Heart right ventricle (tissue), 16 donors: ENCODE data around the gene PRIM2. TPM values are rescaled to one million over a fixed set of nuclear protein-coding genes. Genes with fewer than 3 reads are reported as not detected.
A peak's percentile ranks its signal among the peaks of the same experiment; 100 is the strongest.
"Not testable (repeated sequence)": the region's sequence is repeated elsewhere in the genome, so short reads cannot be mapped to it uniquely, and the experiment has no call there.

Experiments
- ATAC-seq, 8 donors: fragments of 200-7000 bp; cut with Tn5 transposase; one replicate each; pipeline ENCODE4 v1.9.1; 2020; ENCODE audit warnings: mild to moderate bottlenecking in 8 of 8, moderate library complexity in 8 of 8, moderate number of reproducible peaks in 1 of 8
- DNase-seq, 2 donors: peaks; one replicate each; pipeline ENCODE4 v3.0.0-alpha.2; 2020
- H3K27ac ChIP-seq, 10 donors: fragments of 200-600 bp; sonication (generic) in 2 of 10; one replicate each; pipeline versions ENCODE4 v1.5.0 to v1.8.0; 2020 to 2022; ENCODE audit warnings: mild to moderate bottlenecking in 3 of 10
- H3K27me3 ChIP-seq, 7 donors: fragments of 200-600 bp; one replicate each; pipeline ENCODE4 v1.8.0; 2021 to 2022; ENCODE audit warnings: mild to moderate bottlenecking in 2 of 7
- H3K36me3 ChIP-seq, 9 donors: fragments of 200-600 bp; sonication (generic) in 1 of 9; one replicate each; pipeline versions ENCODE4 v1.5.0 to v1.8.0; 2020 to 2022; ENCODE audit warnings: mild to moderate bottlenecking in 2 of 9
- H3K4me1 ChIP-seq, 9 donors: fragments of 200-600 bp; sonication (generic) in 1 of 9; one replicate each; pipeline versions ENCODE4 v1.5.0 to v1.8.0; 2020 to 2022; ENCODE audit warnings: mild to moderate bottlenecking in 4 of 9
- H3K4me3 ChIP-seq, 10 donors: fragments of 200-600 bp; sonication (generic) in 2 of 10; one replicate each; pipeline versions ENCODE4 v1.5.0 to v1.8.0; 2020 to 2022; ENCODE audit warnings: mild to moderate bottlenecking in 7 of 10, moderate library complexity in 2 of 10
- H3K9me3 ChIP-seq, 11 donors: fragments of 200-600 bp in 10 of 11; sonication (generic) in 2 of 11; one replicate each; pipeline versions ENCODE4 v1.5.0 to v1.8.0; 2013 to 2022; ENCODE audit warnings: mild to moderate bottlenecking in 2 of 11, control low read depth in 1 of 11, moderate library complexity in 1 of 11
- WGBS, 2 donors: extraction: QIAGEN DNeasy Blood & Tissue Kit; methylation state at CpG; one replicate each; pipeline ENCODE4 v1.1.7; 2013; ENCODE audit warnings: inconsistent platforms in 1 of 2; 5-methylcytosine and 5-hydroxymethylcytosine counted together
- intact Hi-C, 10 donors: fragments of 100-400 bp; cut with DNase I; formaldehyde crosslinking; loops; one replicate each; pipeline versions ENCODE4 v1.11.1 to v1.14.2; 2022
- polyA plus RNA-seq, 2 donors: library from polyadenylated mRNA; stranded (reverse); fragments of 200-250 nt; gene quantifications; one replicate each; pipeline ENCODE4 v1.2.3, GENCODE V29; 2013
- total RNA-seq, 10 donors: library from RNA; stranded (reverse); fragmentation: NEBNext Ultra II Directional in 3 of 10; extraction: Animal tissue kit (Norgen Biotek cat#: 25700) in 3 of 10; gene quantifications; one replicate each; pipeline versions ENCODE4 v1.2.1 to v1.2.4, GENCODE V29; 2021 to 2023
- TF ChIP-seq, protein P1 (sequence below), 9 donors: fragments of 200-600 bp; sonication (generic) in 2 of 9; IDR thresholded peaks; one replicate each; pipeline versions ENCODE4 v1.5.0 to v1.8.0; 2021 to 2022; ENCODE audit warnings: antibody characterized with exemption in 9 of 9, mild to moderate bottlenecking in 5 of 9, moderate library complexity in 1 of 9
- donor health status: Arrhythmogenic right ventricular cardiomyopathy.
- donor health status: ischemic (EF 13 %, LVEDD 7.1; RV severe dilation, severe dysfunction).
- donor health status: healthy with polysubstance abuse.
- donor health status: DM: no; HTN: yes; CAD: no.
- donor health status: DM: no; HTN: no; CAD: no.
- donor health status: ischemic (EF 25% LVEDD 6.9; RV normal size, moderate dysfunction).
- donor health status: ischemic (EF 25% LVEDD 5.7; RV mildly dilated, moderate dysfunction).
- donor health status: healthy.
- donor health status: DM: yes; HTN: yes; CAD: no.
- donor health status: Ischemic cardiomyopathy.
- donor health status: ischemic (EF 35%, LVEDD 5.7; RV mildly dilated, moderate dysfunction).
- donor health status: nonischemic (EF 11% LVEDD 7.7; RV severe dilation, severe dysfunction).
- donor health status: DM: yes; HTN: yes; CAD: no.
- donor health status: PGD.
- donor health status: ischemic (EF 29% LVEDD 5.4; RV normal size, mild dysfunction).
- donor health status: nonischemic (EF 23%, LVEDD 6.1; RV moderate dilation, normal function).

The PRIM2 gene
- total and polyA plus RNA-seq, 12 donors: 2.5 to 5.5 (median 3.8) TPM

DNA sequence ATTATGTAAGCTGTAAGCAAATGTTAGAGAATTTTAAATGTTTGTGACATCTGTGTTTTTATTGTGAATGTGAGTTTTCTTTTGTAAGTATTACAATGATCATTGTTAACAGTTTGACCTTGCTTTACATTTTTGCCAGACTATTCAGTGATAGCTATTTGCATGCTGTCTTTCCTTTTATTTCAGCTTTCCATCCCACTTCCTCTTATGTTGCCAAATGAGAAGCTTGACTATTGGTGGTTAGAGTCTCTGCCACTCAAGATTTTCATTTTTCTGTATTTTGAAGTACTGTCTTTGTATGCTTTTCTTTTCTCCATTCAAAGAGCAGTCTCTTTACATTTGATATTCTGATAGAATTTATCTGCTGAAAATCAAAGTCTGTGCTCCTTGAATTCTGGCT is 104.1 kb downstream of the PRIM2 start:
- H3K27ac ChIP-seq: no peak overlapping the region
- DNase-seq (no peak), ATAC-seq (no peak)
- no peaks in the 10 kb centered on the region for H3K27me3 ChIP-seq
- peaks cover 0 to under 1% (median 0%) of the 10 kb centered on the region in 11 donors for H3K9me3 ChIP-seq
- TF ChIP-seq, protein P1, sequence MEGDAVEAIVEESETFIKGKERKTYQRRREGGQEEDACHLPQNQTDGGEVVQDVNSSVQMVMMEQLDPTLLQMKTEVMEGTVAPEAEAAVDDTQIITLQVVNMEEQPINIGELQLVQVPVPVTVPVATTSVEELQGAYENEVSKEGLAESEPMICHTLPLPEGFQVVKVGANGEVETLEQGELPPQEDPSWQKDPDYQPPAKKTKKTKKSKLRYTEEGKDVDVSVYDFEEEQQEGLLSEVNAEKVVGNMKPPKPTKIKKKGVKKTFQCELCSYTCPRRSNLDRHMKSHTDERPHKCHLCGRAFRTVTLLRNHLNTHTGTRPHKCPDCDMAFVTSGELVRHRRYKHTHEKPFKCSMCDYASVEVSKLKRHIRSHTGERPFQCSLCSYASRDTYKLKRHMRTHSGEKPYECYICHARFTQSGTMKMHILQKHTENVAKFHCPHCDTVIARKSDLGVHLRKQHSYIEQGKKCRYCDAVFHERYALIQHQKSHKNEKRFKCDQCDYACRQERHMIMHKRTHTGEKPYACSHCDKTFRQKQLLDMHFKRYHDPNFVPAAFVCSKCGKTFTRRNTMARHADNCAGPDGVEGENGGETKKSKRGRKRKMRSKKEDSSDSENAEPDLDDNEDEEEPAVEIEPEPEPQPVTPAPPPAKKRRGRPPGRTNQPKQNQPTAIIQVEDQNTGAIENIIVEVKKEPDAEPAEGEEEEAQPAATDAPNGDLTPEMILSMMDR (IDR thresholded peaks at IDR 0.05): no peak
- H3K4me1 ChIP-seq: peaks cover 0 to 4% (median 0%) of the 10 kb centered on the region in 9 donors
- no peak overlapping the region for H3K4me3 ChIP-seq
- H3K36me3 ChIP-seq: no peaks in the 10 kb centered on the region
- intact Hi-C loops: no loop called here

DNA sequence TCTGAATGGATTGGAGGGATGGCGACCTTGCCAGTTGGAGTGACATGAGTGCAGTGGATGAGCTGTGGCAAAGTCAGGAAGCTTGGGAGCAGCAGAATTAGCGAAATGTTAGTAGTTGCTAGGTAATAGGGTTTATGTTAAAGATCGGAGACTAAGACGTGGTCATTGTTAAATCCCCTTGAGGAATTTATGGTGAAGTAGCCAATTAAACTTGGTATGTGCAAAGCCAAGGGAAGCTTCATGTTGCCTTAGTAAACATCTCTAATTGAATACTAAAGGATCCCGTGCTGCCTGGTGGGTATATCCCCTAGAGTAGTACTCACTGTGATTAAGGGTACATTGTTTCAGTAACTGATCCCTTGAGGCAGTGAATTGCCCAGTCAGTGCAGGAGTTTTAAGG is 106.0 kb downstream of the PRIM2 start:
- no peak overlapping the region for H3K4me3 ChIP-seq
- ATAC-seq (no peak), DNase-seq (no peak)
- peaks cover 0 to 4% (median 0%) of the 10 kb centered on the region in 9 donors for H3K4me1 ChIP-seq
- WGBS, 2 donors: 77 to 85% methylated on average over 5 of the region's 5 CpGs
- TF ChIP-seq, protein P1 (IDR thresholded peaks at IDR 0.05): no peak
- intact Hi-C loops: no loop called here
- no peaks in the 10 kb centered on the region for H3K36me3 ChIP-seq
- H3K27me3 ChIP-seq: no peaks in the 10 kb centered on the region
- H3K27ac ChIP-seq: no peak overlapping the region
- H3K9me3 ChIP-seq: no peaks in the 10 kb centered on the region

DNA sequence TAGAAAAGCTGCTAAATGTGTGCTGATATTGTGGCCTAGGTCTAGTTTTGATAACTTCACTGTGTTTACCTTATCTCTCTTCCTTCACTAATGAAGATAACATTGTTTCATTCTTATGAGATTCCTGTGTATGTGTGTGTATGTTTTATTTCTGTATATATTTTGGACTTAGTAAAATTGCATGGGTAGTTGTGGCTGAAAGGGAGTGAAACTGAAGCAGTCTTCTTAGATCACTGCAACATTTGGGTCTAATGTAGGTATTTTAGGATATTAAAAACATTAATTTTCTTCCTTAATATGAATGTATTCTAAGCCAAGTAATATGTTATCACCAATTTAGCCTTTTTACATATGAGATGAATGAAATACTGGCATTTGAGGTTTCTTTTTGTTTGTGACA is 114.3 kb downstream of the PRIM2 start:
- H3K4me3 ChIP-seq, H3K9me3 ChIP-seq, H3K27me3 ChIP-seq, ATAC-seq, H3K27ac ChIP-seq, DNase-seq, H3K36me3 ChIP-seq, intact Hi-C loops: not testable (repeated sequence)
- H3K4me1 ChIP-seq: peaks cover 0 to 25% (median 19%) of the 10 kb centered on the region in 9 donors

DNA sequence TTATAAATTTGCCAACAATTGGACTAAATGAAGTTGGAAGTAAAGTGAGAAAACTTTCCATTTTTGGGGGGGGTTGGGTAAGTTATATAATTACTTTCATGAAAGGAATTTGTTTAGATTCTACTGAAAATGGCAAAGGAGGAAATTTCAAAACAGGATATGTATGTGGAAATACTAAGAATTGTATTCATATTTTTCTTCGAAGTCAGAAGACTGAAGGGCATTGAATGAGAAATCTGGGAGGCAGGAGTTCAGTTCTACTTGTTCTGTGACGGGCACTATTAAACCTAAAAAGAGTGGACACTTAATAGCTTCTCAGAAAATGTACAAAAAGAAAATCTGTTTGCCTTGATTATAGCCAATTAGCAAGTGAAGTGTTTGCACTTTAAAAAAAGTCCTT is 114.7 kb downstream of the PRIM2 start:
- H3K4me1 ChIP-seq: peaks cover 0 to 25% (median 19%) of the 10 kb centered on the region in 9 donors
- H3K4me3 ChIP-seq: no peak overlapping the region
- no peak for ATAC-seq
- DNase-seq: no peak
- no peaks in the 10 kb centered on the region for H3K36me3 ChIP-seq
- no peaks in the 10 kb centered on the region for H3K27me3 ChIP-seq
- TF ChIP-seq, protein P1 (IDR thresholded peaks at IDR 0.05): no peak
- WGBS, 2 donors: 58 to 71% methylated on average over 2 of the region's 2 CpGs
- no peaks in the 10 kb centered on the region for H3K9me3 ChIP-seq
- intact Hi-C loops: no loop called here
- H3K27ac ChIP-seq: no peak overlapping the region

DNA sequence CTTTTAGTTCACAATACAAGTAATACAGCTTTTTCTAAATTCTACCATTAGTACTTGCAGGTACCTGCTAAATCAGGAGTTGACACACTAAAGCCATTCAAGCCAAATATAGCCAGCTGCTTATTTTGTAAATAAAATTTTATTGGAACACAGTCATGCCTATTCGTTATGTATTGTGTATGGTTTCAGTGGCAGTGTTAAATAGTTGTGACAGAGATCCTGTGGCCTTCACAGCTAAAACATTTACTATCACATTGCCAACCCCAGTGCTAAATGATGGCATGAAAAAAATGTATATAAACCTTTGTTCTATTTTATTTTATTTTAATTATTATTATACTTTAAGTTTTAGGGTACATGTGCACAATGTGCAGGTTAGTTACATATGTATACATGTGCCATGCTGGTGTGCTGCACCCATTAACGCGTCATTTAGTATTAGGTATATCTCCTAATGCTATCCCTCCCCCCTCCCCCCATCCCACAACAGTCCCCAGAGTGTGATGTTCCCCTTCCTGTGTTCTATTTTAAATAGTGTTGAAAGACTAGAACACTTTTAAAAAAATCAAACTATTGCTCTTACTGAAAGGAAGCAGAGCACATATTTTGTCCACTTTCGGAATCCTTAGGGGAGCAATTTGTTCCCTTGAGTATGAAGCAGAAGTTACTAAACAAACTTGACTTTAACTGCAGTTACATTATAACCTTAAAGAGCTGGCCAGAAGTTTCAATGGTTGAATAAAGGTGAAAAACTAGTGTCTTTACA is 115.7 kb downstream of the PRIM2 start:
- TF ChIP-seq, protein P1 (IDR thresholded peaks at IDR 0.05): no peak
- H3K27ac ChIP-seq: no peak overlapping the region
- H3K4me3 ChIP-seq: no peak overlapping the region
- intact Hi-C loops: no loop called here
- H3K4me1 ChIP-seq: peaks cover 0 to 25% (median 19%) of the 10 kb centered on the region in 9 donors
- H3K9me3 ChIP-seq: no peaks in the 10 kb centered on the region
- ATAC-seq (peak in 6 of 8 donors; percentile 22 to 72 (median 55)), DNase-seq (no peak)
- WGBS, 2 donors: 59 to 65% methylated on average over 4 of the region's 4 CpGs
- no peaks in the 10 kb centered on the region for H3K27me3 ChIP-seq
- H3K36me3 ChIP-seq: no peaks in the 10 kb centered on the region

DNA sequence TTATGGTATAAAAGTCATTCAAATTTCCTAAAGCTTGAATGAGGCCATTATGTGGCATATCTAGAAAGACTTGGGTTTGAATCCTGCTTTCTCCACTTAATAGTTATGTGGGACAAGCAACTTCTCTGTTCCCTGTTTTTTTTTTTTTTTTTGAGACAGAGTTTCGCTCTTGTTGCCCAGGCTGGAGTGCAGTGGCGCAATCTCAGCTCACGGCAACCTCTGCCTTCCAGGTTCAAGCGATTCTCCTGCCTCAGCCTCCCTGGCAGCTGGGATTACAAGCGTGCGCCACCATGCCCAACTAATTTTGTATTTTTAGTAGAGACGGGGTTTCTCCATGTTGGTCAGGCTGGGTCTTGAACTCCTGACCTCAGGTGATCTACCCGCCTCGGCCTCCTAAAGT is 116.4 kb downstream of the PRIM2 start:
- H3K4me3 ChIP-seq, ATAC-seq, H3K36me3 ChIP-seq, H3K27ac ChIP-seq, H3K9me3 ChIP-seq, H3K27me3 ChIP-seq, DNase-seq, intact Hi-C loops: not testable (repeated sequence)
- peaks cover 0 to 25% (median 19%) of the 10 kb centered on the region in 9 donors for H3K4me1 ChIP-seq
- 95 to 100% methylated on average over 9 of the region's 9 CpGs for WGBS, 2 donors
